Testis (tissue), 2 donors: Measurements from ENCODE around the gene ZMYND10.

Experiments
- CTCF ChIP-seq, 3 experiments: fragments of 450-650 bp in 2 of 3; fragments of 200-600 bp in 1 of 3; sonication (generic) in 1 of 3; IDR thresholded peaks; one replicate each; pipeline ENCODE4 v1.5.1; 2016 to 2019; ENCODE audit warnings: antibody characterized with exemption in 3 of 3, mild to moderate bottlenecking in 2 of 3, moderate library complexity in 1 of 3
- POLR2A ChIP-seq: fragments of 450-650 bp; IDR thresholded peaks from one replicate; pipeline ENCODE4 v1.6.1; 2017; ENCODE audit warnings: antibody characterized with exemption, mild to moderate bottlenecking, moderate library complexity

GRCh38 chr3:50353245-50354004 lies 7.9 kb upstream of the ZMYND10 start:
- TF ChIP-seq CTCF (IDR thresholded peaks at IDR 0.05) (no peak), POLR2A (no peak)
